ENCODE data around the gene ADRA1B.

GRCh38 chr5:159987031-159987674 lies 70.9 kb downstream of the ADRA1B start:
- TF ChIP-seq TAF1 (IDR thresholded peaks at IDR 0.05; ENCODE audit: borderline replicate concordance, low read depth, low read length) (no peak), POLR2A (IDR thresholded peaks at IDR 0.05; ENCODE audit: low read depth, low read length) (no peak)

Measured in GM12892 (cell line).